T-cell (primary cell): ENCODE data around the gene FZD2. TPM values are rescaled to one million over a fixed set of nuclear protein-coding genes. Genes with fewer than 3 reads are reported as not detected.

ENCODE experiments used
- ATAC-seq, 4 experiments: fragments of 200-7000 bp in 3 of 4; fragments of 150-1000 bp in 1 of 4; cut with Tn5 transposase; replicated peaks in 1 of 4; 1 replicate in 3 of 4; 2 replicates in 1 of 4; pipeline ENCODE4 v1.10.0; 2021; ENCODE audit warnings: moderate library complexity in 3 of 4, mild to moderate bottlenecking in 2 of 4, moderate number of reproducible peaks in 1 of 4
- CTCF ChIA-PET, 2 donors: fragments of 300-600 bp; sonication (Branson Sonifier 250); formaldehyde crosslinking; loops; one replicate each; lab custom pipeline; 2022; ENCODE audit warnings: antibody characterized with exemption in 2 of 2; lab: Charles Lee
- POLR2A ChIA-PET, 2 donors: fragments of 300-600 bp; sonication (Branson Sonifier 250); formaldehyde crosslinking; loops; one replicate each; lab custom pipeline; 2022; ENCODE audit warnings: antibody characterized with exemption in 2 of 2; lab: Charles Lee
- DNase-seq, 35 experiments: peaks; one replicate each; pipeline versions ENCODE4 v3.0.0 to v3.0.0-alpha.2; 2013 to 2023
- H3K27ac ChIP-seq: one replicate; pipeline ENCODE4 v1.5.1; 2013; ENCODE audit warnings: low read length
- H3K27me3 ChIP-seq, 2 experiments: replicated peaks in 1 of 2; 1 replicate in 1 of 2; 2 replicates in 1 of 2; pipeline versions ENCODE4 v1.6.1 to v1.7.0; 2013; ENCODE audit warnings: low read length in 1 of 2, mixed read lengths in 1 of 2; ENCODE audit not compliant: control insufficient read depth in 2 of 2, insufficient read depth in 2 of 2; ENCODE audit errors: extremely low read depth in 1 of 2
- H3K36me3 ChIP-seq, 2 donors: 1 replicate in 1 of 2; 2 replicates in 1 of 2; pipeline versions ENCODE4 v1.6.1 to v1.7.0; 2013; ENCODE audit warnings: low read length in 1 of 2; ENCODE audit not compliant: control insufficient read depth in 2 of 2, insufficient read depth in 1 of 2; ENCODE audit errors: extremely low read depth in 1 of 2
- H3K4me1 ChIP-seq, 2 experiments: 1 replicate in 1 of 2; 2 replicates in 1 of 2; pipeline versions ENCODE4 v1.6.1 to v1.7.0; 2013; ENCODE audit warnings: low read length in 2 of 2, mixed read lengths in 1 of 2; ENCODE audit not compliant: insufficient read depth in 2 of 2, control insufficient read depth in 1 of 2; ENCODE audit errors: extremely low read depth in 1 of 2
- H3K4me3 ChIP-seq, 2 donors: 1 replicate in 1 of 2; 2 replicates in 1 of 2; pipeline versions ENCODE4 v1.5.1 to v1.7.0; 2013; ENCODE audit warnings: mild to moderate bottlenecking in 2 of 2, low read length in 1 of 2, moderate library complexity in 1 of 2; ENCODE audit not compliant: control insufficient read depth in 1 of 2; ENCODE audit errors: extremely low read depth in 1 of 2
- H3K9me3 ChIP-seq: 2 replicates; pipeline ENCODE4 v1.7.0; 2013
- H3K27ac Mint-ChIP-seq, 2 donors: one replicate each; pipeline ENCODE4 v1.8.0; 2020 to 2021; ENCODE audit warnings: mild to moderate bottlenecking in 2 of 2, mixed read lengths in 2 of 2
- H3K27me3 Mint-ChIP-seq, 2 donors: one replicate each; pipeline ENCODE4 v1.8.0; 2021 to 2022; ENCODE audit warnings: mixed read lengths in 2 of 2
- H3K36me3 Mint-ChIP-seq: one replicate; pipeline ENCODE4 v1.8.0; 2021; ENCODE audit warnings: mixed read lengths
- H3K4me1 Mint-ChIP-seq, 3 donors: one replicate each; pipeline ENCODE4 v1.8.0; 2020 to 2022; ENCODE audit warnings: mixed read lengths in 3 of 3, mild to moderate bottlenecking in 1 of 3
- H3K4me3 Mint-ChIP-seq, 3 donors: one replicate each; pipeline ENCODE4 v1.8.0; 2020 to 2022; ENCODE audit warnings: mild to moderate bottlenecking in 3 of 3, mixed read lengths in 3 of 3, moderate library complexity in 3 of 3
- H3K9me3 Mint-ChIP-seq, 3 donors: one replicate each; pipeline ENCODE4 v1.8.0; 2020 to 2022; ENCODE audit warnings: mixed read lengths in 3 of 3
- WGBS: methylation state at CpG from one replicate; pipeline ENCODE4 v1.1.5; 2013; ENCODE audit warnings: missing lambda C conversion rate; ENCODE audit not compliant: insufficient coverage; 5-methylcytosine and 5-hydroxymethylcytosine counted together
- total RNA-seq, 35 experiments: library from RNA in 6 of 35; stranded (reverse) in 6 of 35; fragments of 120-200 nt in 1 of 35; gene quantifications; one replicate each; pipeline versions ENCODE4 v1.2.1 to v1.2.4 and lab custom pipeline; 2013 to 2026

FZD2 gene
- total RNA-seq, 5 donors from 2014 or later (not counting 1 experiment from before 2014, with no cell fraction given): 0.20 to 0.38 (median 0.38) TPM; not detected in 2

GRCh38 chr17:44601539-44601938, 44.3 kb downstream of the FZD2 start:
- no peak for ATAC-seq
- no peak for DNase-seq
- Histone ChIP-seq H3K27me3 (peaks cover 0 to 45% of the 10 kb centered on the region in 2 experiments), H3K4me3 (no peak overlapping the region), H3K36me3 (no peaks in the 10 kb centered on the region), H3K9me3 (no peaks in the 10 kb centered on the region), H3K27ac (no peak overlapping the region), H3K4me1 (no peaks in the 10 kb centered on the region)
- H3K36me3 Mint-ChIP-seq: no peaks in the 10 kb centered on the region
- 35% methylated on average over 5 of the region's 15 CpGs for WGBS
- no peaks in the 10 kb centered on the region for H3K4me1 Mint-ChIP-seq
- ChIA-PET POLR2A (no interaction called here), CTCF (no interaction called here)
- no peak overlapping the region for H3K27ac Mint-ChIP-seq
- H3K27me3 Mint-ChIP-seq: peaks cover 14 to 30% of the 10 kb centered on the region in 2 donors
- no peak overlapping the region for H3K4me3 Mint-ChIP-seq
- no peaks in the 10 kb centered on the region for H3K9me3 Mint-ChIP-seq

GRCh38 chr17:44601973-44602372, 44.7 kb downstream of the FZD2 start:
- Mint-ChIP-seq H3K27ac (no peak overlapping the region), H3K4me1 (no peaks in the 10 kb centered on the region), H3K27me3 (peaks cover 14 to 30% of the 10 kb centered on the region in 2 donors), H3K4me3 (no peak overlapping the region), H3K9me3 (no peaks in the 10 kb centered on the region), H3K36me3 (no peaks in the 10 kb centered on the region)
- H3K9me3 ChIP-seq: no peaks in the 10 kb centered on the region
- ChIA-PET CTCF (no interaction called here), POLR2A (no interaction called here)
- H3K4me3 ChIP-seq: no peak overlapping the region
- no peak overlapping the region for H3K27ac ChIP-seq
- no peaks in the 10 kb centered on the region for H3K36me3 ChIP-seq
- H3K27me3 ChIP-seq: peaks cover 0 to 45% of the 10 kb centered on the region in 2 experiments
- 56% methylated on average over 5 of the region's 9 CpGs for WGBS
- DNase-seq (no peak), ATAC-seq (no peak)
- no peaks in the 10 kb centered on the region for H3K4me1 ChIP-seq

GRCh38 chr17:44602390-44602789, 45.1 kb downstream of the FZD2 start:
- CTCF ChIA-PET: no interaction called here
- Histone ChIP-seq H3K27me3 (peaks cover 0 to 45% of the 10 kb centered on the region in 2 experiments), H3K36me3 (no peaks in the 10 kb centered on the region), H3K9me3 (no peaks in the 10 kb centered on the region), H3K27ac (no peak overlapping the region), H3K4me3 (no peak overlapping the region), H3K4me1 (no peaks in the 10 kb centered on the region)
- Mint-ChIP-seq H3K36me3 (no peaks in the 10 kb centered on the region), H3K4me3 (no peak overlapping the region), H3K9me3 (no peaks in the 10 kb centered on the region), H3K4me1 (no peaks in the 10 kb centered on the region), H3K27me3 (peaks cover 14 to 29% of the 10 kb centered on the region in 2 donors), H3K27ac (no peak overlapping the region)
- POLR2A ChIA-PET: no interaction called here
- WGBS: 55% methylated on average over 4 of the region's 6 CpGs
- no peak for DNase-seq
- ATAC-seq: no peak

- H3K4me3 ChIP-seq: no peak overlapping the region
- POLR2A ChIA-PET: no interaction called here
- 91% methylated on average over 1 of the region's 3 CpGs for WGBS
- H3K4me1 ChIP-seq: no peaks in the 10 kb centered on the region
- H3K36me3 ChIP-seq: no peaks in the 10 kb centered on the region
- H3K36me3 Mint-ChIP-seq: no peaks in the 10 kb centered on the region
- no peaks in the 10 kb centered on the region for H3K4me1 Mint-ChIP-seq
- no peak overlapping the region for H3K27ac ChIP-seq
- ATAC-seq (no peak), DNase-seq (no peak)
- H3K9me3 Mint-ChIP-seq: no peaks in the 10 kb centered on the region
- H3K27me3 Mint-ChIP-seq: peaks cover 14 to 25% of the 10 kb centered on the region in 2 donors
- peaks cover 0 to 47% of the 10 kb centered on the region in 2 experiments for H3K27me3 ChIP-seq
- no peak overlapping the region for H3K4me3 Mint-ChIP-seq
- CTCF ChIA-PET: no interaction called here
- no peaks in the 10 kb centered on the region for H3K9me3 ChIP-seq
- no peak overlapping the region for H3K27ac Mint-ChIP-seq
Measured at GRCh38 chr17:44602970-44603369, 45.7 kb downstream of the FZD2 start.

GRCh38 chr17:44604116-44604761, 47.0 kb downstream of the FZD2 start:
- ATAC-seq (no peak), DNase-seq (no peak)
- ChIA-PET CTCF (no interaction called here), POLR2A (no interaction called here)
- Histone ChIP-seq H3K4me3 (no peak overlapping the region), H3K9me3 (no peaks in the 10 kb centered on the region), H3K36me3 (no peaks in the 10 kb centered on the region), H3K27me3 (peaks cover 0 to 47% of the 10 kb centered on the region in 2 experiments), H3K4me1 (no peaks in the 10 kb centered on the region), H3K27ac (no peak overlapping the region)
- Mint-ChIP-seq H3K4me3 (no peak overlapping the region), H3K36me3 (no peaks in the 10 kb centered on the region), H3K4me1 (no peaks in the 10 kb centered on the region), H3K27ac (no peak overlapping the region), H3K27me3 (peaks cover 12 to 24% of the 10 kb centered on the region in 2 donors), H3K9me3 (no peaks in the 10 kb centered on the region)
- WGBS: 71% methylated on average over 1 of the region's 6 CpGs

- DNase-seq (no peak), ATAC-seq (no peak)
- peaks cover 0 to 46% of the 10 kb centered on the region in 2 experiments for H3K27me3 ChIP-seq
- H3K9me3 ChIP-seq: no peaks in the 10 kb centered on the region
- WGBS: 90% methylated on average over 6 of the region's 10 CpGs
- ChIA-PET POLR2A (no interaction called here), CTCF (interaction anchor here in 1 of 2 donors (0.5 kb wide), 1 partner anchor 243 kb away, joined by 6 read pairs; no protein-coding TSS in a partner anchor)
- no peak overlapping the region for H3K4me3 ChIP-seq
- no peak overlapping the region for H3K27ac ChIP-seq
- Mint-ChIP-seq H3K4me3 (no peak overlapping the region), H3K9me3 (no peaks in the 10 kb centered on the region), H3K36me3 (no peaks in the 10 kb centered on the region), H3K4me1 (no peaks in the 10 kb centered on the region), H3K27me3 (peaks cover 8 to 24% of the 10 kb centered on the region in 2 donors), H3K27ac (no peak overlapping the region)
- H3K36me3 ChIP-seq: no peaks in the 10 kb centered on the region
- no peaks in the 10 kb centered on the region for H3K4me1 ChIP-seq
Measured at GRCh38 chr17:44604768-44605485, 47.6 kb downstream of the FZD2 start.
